GM12892 (cell line): ENCODE results near the gene SCGB1C1.

Experiments
- POLR2A ChIP-seq: IDR thresholded peaks from 2 replicates; pipeline ENCODE4 v1.6.1; 2011; ENCODE audit warnings: low read depth, low read length, control low read depth
- POLR2AphosphoS5 ChIP-seq: IDR thresholded peaks from 2 replicates; pipeline ENCODE4 v1.6.1; 2011; ENCODE audit warnings: low read depth, low read length, control low read depth

DNA sequence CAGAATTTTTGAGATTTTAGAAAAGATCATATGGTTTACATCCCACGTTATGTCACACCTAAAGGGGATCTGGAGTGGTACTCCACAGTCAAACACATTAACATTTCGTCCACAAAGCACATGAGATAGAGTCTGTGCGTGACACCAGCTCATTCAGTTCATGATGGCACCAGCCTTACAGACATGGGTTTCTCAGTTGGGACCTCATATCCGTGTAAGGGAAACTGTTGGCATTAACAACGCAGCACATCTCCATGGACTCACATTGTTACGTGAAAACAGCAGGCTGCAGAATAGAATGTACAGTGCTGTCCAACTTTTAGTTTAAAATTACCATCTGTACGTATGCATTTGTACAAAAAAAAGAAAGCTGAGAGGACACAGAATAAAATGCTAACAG lies 28.7 kb downstream of the SCGB1C1 start:
- TF ChIP-seq POLR2A (no peak), POLR2AphosphoS5 (no peak)
